ENCODE data around the gene CEP350.
A peak's percentile ranks its signal among the peaks of the same experiment; 100 is the strongest.

Gene CEP350

GRCh38 chr1:179954493-179955286, at the start of gene CEP350:
Gene CEP350 (plus strand): TSS chr1:179954810. CDS start chr1:179986182, 31,372 bp downstream.
- peak; percentile 99 for DNase-seq (ENCODE audit: low read depth, low spot score)

- no peak for DNase-seq (ENCODE audit: low read depth, low spot score)
Observed at GRCh38 chr1:179910934-179911333, 43.7 kb upstream of the CEP350 start.

DNA sequence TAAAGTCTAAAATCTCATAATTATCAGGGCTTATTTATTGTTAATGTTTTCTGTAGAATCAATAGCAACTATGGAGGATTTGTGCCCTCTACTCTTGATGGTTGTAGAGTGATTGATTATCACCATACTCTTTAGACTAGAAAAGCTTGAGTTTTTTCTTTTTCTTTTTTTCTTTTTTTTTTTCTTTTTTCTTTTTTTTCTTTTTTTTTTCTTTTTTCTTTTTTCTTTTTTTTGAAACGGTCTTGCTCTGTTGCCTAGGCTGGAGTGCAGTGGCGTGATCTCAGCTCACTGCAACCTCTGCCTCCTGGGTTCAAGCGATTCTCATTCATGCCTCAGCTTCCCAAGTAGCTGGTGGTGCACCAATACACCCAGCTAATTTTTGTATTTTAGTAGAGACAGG, 42.8 kb upstream of the CEP350 start:
- no peak for DNase-seq (ENCODE audit: low read depth, low spot score)

GRCh38 chr1:179917601-179918429, 36.8 kb upstream of the CEP350 start:
- no peak for DNase-seq (ENCODE audit: low read depth, low spot score)

- peak; percentile 14 for DNase-seq (ENCODE audit: low read depth, low spot score)
Observed at GRCh38 chr1:179921472-179921871, 33.1 kb upstream of the CEP350 start.

- no peak for DNase-seq (ENCODE audit: low read depth, low spot score)
Observed at GRCh38 chr1:179921981-179922872, 32.4 kb upstream of the CEP350 start.

GRCh38 chr1:179923029-179923428, 31.6 kb upstream of the CEP350 start:
- DNase-seq (ENCODE audit: low read depth, low spot score), result no peak

GRCh38 chr1:179924268-179924667, 30.3 kb upstream of the CEP350 start:
- no peak for DNase-seq (ENCODE audit: low read depth, low spot score)

DNA sequence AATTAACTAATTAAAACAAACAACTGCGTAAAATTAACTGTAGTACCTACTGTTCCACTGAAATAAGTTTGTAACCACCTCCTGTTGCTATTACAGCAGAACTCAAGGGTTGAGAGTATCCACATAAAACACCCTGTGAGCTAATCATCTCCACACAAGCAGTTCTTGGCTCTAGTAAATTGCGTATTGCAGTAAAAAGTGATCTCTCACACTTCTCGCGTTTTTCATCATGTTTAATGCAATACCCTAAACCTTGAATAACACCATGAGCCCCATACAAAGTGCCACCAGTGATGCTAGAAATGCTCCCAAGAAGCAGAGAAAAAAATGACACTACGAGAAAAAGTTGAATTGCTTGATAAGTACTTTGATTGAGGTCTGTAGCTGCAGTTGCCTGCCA, 29.3 kb upstream of the CEP350 start:
- no peak for DNase-seq (ENCODE audit: low read depth, low spot score)

DNA sequence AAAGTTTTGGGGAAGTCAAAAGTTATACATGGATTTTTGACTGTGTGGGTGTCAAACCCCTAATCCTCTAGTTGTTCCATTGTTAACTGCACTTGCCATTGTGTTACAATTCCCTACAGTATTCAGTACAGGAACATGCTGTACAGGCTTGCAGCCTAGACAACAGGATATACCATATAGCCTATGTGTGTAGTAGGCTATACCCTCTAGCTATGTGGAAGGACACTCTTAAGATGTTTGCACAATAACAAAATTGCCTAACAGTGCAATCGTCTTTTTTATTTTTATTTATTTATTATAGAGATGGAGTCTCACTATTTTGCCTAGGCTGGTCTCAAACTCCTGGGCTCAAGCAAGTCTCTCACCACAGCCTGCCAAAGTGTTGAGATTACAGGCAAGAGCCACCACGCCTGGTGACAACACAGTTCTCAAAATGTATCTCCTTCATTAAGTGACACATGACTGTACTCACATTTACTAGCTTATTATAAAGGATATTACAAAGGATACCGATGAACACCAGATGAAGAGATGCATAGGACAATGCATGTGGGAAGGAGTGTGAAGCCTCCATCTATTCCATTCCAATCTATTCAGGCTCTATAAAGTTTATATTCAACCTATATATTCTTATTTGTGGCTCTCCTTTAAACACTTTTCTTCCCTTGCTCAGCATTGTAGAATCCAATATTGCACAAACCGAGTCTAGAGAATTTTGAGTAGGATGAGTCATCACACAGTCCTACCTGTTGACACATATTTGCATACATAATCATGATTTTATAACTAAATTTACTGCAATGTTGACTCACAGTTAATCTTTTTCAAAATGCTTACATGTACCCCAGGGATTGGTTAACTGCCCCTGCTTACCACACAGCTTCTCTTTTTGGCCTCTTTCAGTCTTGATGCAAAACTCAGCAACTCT, 28.4 kb upstream of the CEP350 start:
- DNase-seq (ENCODE audit: low read depth, low spot score), result no peak

DNA sequence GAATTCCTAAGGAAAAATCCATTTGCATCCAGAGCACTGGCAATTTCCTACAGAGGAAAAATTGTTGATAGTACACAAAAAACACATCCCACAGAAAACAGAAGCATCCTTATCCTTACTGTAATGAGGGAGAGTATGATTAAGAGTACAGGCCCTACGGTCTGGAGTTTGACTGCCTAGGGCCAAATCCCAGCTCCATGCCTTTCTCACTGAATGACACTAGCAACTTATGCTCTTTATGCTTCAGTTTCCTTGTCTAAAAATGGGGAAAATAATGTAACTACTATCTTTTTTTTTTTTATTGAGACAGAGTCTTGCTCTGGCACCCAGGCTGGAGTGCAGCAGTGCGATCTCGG, 27.8 kb upstream of the CEP350 start:
- no peak for DNase-seq (ENCODE audit: low read depth, low spot score)

DNA sequence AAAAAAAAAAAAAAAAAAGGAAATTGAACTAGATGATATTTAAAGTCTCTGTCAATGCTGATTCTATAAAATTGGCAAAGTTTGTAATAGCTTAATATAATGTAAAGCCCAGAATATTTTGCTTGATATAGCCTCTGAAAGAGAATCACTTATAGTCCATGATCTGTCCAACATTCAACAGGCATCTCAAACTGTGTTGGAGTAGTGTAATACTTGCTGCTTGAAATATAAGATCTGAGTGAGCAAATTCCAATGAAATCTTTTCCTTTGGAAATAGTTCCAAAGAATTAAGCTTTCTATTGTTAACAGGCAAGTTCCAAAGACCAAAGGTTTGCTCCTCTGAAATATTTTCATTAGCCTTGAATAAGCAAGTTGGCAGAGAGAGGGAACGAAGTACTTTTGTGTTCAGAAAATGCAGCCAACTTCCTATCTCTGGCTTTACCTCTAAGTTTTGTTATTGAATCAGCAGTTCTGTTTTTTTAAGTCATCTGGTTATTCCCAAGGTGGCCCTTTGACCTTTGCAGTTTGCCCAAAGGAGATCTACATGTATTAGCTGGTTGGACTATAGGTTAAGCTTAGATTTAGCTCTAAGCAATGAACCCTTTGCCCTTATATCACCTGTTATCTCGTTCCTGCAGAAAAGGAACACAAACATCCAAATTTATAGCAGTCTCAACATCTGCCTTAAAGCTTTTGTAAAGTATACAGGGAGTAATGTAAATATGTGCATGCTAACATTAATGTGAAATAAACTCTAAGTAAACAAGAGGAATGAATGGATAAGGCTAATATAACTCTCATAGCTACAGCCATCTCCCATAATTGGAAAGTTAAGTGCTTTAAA, 24.4 kb upstream of the CEP350 start:
- no peak for DNase-seq (ENCODE audit: low read depth, low spot score)

GRCh38 chr1:179930867-179931266, 23.7 kb upstream of the CEP350 start:
- no peak for DNase-seq (ENCODE audit: low read depth, low spot score)

DNA sequence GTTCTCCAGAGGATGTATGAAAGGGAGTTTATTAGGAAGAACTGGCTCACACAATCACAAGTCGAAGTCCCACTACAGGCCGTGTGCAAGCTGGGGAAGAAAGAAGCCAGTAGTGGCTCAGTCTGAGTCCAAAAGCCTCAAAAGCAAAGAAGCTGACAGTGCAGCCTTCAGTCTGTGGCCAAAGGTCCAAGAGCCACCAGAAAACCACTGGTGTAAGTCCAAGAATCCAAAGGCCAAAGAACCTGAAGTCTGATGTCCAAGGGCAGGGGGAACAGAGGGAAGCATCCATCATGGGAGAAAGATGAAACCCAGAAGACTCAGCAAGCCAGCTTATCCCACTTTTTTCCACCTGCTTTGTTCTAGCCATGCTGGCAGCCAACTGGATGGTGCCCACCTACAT, 21.4 kb upstream of the CEP350 start:
- no peak for DNase-seq (ENCODE audit: low read depth, low spot score)

DNA sequence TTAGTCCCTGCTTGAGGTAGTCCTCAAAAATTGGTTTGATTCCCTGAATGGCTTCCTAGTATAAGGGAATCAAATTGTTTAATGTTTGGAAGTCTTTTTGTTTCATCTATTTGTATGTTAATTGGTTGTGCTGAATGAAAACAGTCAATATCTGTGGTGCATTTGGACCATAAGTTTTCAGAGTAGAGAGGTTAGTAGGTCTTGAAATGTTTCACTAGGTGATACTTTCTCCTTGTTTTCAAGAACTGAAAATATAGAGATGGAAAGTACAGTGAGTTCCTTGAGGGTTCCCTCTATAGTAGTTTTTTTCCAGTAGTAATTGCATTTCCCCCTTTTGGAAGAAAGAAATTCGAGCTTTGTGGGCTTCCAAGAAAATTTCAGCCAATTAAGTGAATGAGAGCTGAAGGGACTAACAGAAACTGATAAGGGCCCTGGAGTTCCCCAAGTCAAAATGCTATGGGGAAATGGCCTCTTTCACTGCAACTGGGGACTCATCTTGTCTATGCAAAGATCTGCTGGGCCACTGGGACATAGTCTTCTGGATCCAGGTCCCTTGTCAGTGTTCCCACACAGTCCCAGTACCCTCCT, 18.6 kb upstream of the CEP350 start:
- DNase-seq (ENCODE audit: low read depth, low spot score), result no peak

- DNase-seq (ENCODE audit: low read depth, low spot score), result no peak
Observed at GRCh38 chr1:179937668-179938254, 16.8 kb upstream of the CEP350 start.

DNA sequence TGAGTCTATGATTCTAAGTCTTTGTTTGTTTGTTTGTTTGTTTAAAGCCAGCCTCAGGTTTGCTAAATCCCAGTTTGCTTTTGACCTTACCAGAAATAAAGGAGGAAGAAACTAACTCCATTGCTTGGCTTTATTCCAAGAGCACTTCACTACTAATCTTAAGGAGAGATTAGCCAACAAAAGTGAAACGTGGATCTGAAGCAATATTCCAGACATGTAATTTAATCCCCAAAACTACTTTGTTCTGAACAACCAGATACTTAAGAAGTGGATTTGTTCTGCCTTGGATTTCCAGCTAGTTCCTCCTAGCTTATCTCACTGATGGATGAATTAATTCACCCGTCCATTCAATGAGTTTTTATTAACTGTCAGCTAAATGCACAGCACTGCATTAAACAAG, 15.9 kb upstream of the CEP350 start:
- DNase-seq (ENCODE audit: low read depth, low spot score), result no peak

GRCh38 chr1:179939941-179940340, 14.7 kb upstream of the CEP350 start:
- DNase-seq (ENCODE audit: low read depth, low spot score), result no peak

DNA sequence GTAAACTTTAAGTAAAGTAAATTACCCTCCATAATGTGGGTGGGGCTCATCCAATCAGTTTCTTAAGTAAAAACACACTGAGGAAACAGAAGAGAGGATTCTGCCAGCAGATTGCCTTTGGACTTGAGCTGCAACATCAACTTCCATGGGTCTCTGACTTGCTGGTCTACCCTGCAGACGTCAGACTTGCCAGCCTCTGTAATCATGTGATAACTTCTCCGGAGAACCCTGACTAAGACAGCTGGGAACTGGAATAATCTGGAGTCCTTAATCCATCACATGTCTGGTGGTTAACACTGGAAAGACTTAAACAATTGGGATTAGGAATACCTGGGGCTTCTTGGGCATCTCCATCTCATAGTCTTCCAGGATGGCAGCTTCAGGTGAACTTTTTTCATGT, 13.2 kb upstream of the CEP350 start:
- no peak for DNase-seq (ENCODE audit: low read depth, low spot score)

All from ELF-1 (cell line).